ENCODE results near the gene B4GALT6.

Gene B4GALT6

DNA sequence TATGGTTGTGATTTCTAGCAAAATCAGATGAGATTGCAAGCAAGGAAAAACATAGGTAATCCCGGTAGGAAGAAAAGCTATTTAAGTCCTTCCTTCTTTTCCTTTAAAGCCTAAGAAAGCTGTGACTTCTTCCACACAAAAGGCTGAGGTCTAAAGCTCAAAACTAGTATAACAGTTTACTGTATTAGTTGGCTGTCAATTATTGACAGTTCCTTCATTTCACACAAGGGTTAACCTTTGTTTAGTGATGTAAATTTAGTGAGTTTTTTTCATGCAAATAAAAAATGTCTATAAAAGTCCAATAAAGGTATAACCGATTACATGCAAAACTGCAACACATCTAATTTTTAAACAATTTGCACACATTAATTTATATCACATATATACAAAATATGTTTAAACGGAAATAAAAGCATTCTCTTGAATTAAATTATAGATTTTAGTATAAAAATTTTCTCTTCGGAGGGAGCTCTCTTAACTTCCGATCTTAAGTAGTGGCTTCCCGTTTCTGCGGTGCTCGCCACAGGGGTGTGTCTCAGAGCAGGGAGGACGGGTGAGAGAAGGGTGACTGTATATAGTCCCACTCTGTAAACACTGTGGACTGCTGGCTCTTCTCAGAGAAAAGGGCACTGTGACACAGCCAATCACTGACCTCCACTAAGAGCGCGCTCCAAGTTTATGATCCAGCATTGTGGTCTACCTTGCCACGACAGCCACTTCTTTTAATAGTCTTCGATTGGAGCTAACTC lies 59.3 kb downstream of the B4GALT6 start:
- no peak for DNase-seq (ENCODE audit: low read depth)
- no peak overlapping the region for H3K4me3 ChIP-seq (ENCODE audit: low read depth, low read length)
- TF ChIP-seq, protein P1, sequence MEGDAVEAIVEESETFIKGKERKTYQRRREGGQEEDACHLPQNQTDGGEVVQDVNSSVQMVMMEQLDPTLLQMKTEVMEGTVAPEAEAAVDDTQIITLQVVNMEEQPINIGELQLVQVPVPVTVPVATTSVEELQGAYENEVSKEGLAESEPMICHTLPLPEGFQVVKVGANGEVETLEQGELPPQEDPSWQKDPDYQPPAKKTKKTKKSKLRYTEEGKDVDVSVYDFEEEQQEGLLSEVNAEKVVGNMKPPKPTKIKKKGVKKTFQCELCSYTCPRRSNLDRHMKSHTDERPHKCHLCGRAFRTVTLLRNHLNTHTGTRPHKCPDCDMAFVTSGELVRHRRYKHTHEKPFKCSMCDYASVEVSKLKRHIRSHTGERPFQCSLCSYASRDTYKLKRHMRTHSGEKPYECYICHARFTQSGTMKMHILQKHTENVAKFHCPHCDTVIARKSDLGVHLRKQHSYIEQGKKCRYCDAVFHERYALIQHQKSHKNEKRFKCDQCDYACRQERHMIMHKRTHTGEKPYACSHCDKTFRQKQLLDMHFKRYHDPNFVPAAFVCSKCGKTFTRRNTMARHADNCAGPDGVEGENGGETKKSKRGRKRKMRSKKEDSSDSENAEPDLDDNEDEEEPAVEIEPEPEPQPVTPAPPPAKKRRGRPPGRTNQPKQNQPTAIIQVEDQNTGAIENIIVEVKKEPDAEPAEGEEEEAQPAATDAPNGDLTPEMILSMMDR (IDR thresholded peaks at IDR 0.05; ENCODE audit: low read depth, low read length, missing control alignments): no peak

DNA sequence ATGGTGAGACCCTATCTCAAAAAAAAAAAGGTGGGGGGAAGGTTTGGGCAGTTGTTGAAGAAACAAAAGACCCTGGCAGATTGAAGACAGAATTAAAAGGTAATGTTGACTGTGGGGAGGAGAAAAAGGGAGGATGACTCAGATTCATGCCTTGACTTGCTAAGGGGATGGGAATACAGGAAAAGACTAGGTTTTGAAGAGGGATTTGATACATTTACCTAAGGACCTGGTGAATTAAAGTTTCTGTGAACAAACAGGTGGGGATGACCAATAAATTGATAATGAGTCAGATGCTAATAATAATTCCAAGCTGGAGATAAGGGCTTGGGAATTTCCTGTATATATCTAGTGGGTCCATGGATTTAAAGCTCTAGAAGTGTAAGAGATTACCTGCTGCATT lies 65.1 kb downstream of the B4GALT6 start:
- no peak for DNase-seq (ENCODE audit: low read depth)
- H3K4me3 ChIP-seq (ENCODE audit: low read depth, low read length): no peak overlapping the region
- TF ChIP-seq, protein P1 (IDR thresholded peaks at IDR 0.05; ENCODE audit: low read depth, low read length, missing control alignments): no peak

DNA sequence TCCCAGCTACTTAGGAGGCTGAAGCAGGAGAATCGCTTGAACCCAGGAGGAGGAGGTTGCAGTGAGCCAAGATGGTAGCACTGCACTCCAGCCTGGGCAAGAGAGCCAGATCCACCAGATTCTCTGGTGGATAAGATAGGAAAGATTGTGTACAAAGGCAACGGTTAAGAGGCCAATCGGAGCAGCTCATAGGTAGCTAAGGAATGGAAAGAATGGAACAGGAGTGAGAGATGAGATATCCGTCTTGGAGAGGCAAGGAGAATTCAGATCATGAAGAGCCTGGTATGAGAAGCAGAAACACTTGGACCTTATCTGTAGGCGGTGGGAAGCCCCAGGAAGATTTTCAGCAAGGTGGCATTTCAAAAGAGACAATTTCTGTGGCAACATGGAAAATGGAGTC lies 65.6 kb downstream of the B4GALT6 start:
- H3K4me3 ChIP-seq (ENCODE audit: low read depth, low read length): no peak overlapping the region
- DNase-seq (ENCODE audit: low read depth): no peak
- TF ChIP-seq, protein P1 (IDR thresholded peaks at IDR 0.05; ENCODE audit: low read depth, low read length, missing control alignments): no peak

DNA sequence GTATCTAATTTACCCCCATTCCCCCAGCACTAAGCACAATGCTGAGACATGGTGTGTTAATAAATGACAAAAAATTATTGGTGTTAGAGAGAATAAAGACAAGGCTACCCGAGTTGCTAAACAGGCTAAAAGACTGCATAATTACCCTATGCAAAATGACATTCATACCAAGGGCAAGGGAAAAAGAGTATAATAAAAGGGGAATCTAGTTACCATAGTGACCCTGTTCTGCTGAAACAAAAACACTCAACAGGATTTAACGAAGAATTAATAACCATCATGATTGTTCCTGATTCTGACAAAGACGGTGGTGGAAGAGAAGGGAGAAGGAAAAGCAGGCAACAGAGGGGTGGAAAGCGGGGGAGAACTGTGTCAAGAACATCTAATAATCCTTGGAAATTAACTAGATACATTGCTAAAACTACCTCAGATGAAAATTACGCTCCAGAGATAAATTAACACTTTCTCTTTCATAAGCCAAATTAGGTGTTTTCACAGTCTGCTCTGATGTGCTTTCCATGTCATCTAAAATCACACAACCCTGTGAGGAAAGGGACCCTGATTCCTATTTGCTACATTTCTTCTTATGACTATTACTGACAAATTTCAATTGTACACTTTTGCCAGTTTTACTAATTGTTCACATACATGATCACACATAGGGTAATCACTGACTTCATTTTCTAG lies 67.2 kb downstream of the B4GALT6 start:
- no peak overlapping the region for H3K4me3 ChIP-seq (ENCODE audit: low read depth, low read length)
- DNase-seq (ENCODE audit: low read depth): no peak
- TF ChIP-seq, protein P1 (IDR thresholded peaks at IDR 0.05; ENCODE audit: low read depth, low read length, missing control alignments): no peak

DNA sequence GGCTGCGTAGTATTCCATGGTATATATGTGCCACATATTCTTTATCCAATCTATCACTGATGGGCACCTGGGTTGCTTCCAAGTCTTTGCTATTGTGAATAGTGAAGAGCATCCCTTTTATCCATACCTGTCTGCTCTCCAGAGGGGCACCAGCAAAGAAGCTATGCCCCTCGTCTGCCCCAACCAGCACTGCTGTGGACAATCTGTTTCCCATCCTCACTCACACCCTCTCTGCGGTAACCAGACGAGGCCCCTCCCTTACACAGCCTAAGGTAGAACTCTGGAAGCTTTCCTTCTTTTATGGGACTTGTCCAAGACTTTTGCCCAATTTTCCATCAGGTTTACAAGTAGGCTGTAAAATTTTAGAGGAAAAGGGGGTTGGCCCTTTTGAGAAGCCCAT lies 67.8 kb downstream of the B4GALT6 start:
- no peak for DNase-seq (ENCODE audit: low read depth)
- TF ChIP-seq, protein P1 (IDR thresholded peaks at IDR 0.05; ENCODE audit: low read depth, low read length, missing control alignments): no peak

DNA sequence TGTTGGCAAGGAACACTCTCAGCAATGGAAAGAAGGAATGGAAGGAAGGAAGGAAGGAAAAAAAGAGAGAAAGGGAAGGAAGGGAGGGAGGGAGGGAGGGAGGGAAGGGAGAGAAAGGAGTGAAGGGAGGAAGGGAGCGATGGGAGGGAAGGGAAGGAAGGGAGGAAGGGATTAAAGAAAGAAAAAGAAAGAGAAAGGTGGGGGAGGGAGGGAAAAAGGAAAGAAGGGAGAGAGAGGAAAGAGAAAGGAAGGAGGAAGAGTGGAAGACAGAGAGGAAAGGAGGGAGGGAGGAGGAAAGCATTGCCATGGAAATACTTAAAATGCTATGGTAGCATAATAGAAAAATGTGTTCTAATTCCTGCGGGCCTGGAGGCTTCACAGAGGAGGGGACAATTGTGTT lies 70.3 kb downstream of the B4GALT6 start:
- no peak for DNase-seq (ENCODE audit: low read depth)
- TF ChIP-seq, protein P1 (IDR thresholded peaks at IDR 0.05; ENCODE audit: low read depth, low read length, missing control alignments): no peak
- no peak overlapping the region for H3K4me3 ChIP-seq (ENCODE audit: low read depth, low read length)

More for the DNA sequence above, 67.8 kb downstream of the B4GALT6 start:
- H3K4me3 ChIP-seq (ENCODE audit: low read depth, low read length): no peak overlapping the region

Measured in GM12864 (cell line).